Adipocyte (in vitro differentiated cells): Measurements from ENCODE around the gene HOXD10.
A peak's percentile ranks its signal among the peaks of the same experiment; 100 is the strongest.

ENCODE experiments used
- DNase-seq: peaks from one replicate; pipeline ENCODE4 v3.0.0-alpha.2; 2015; ENCODE audit warnings: low read depth
- H3K27me3 ChIP-seq: replicated peaks from 2 replicates; pipeline ENCODE4 v1.7.0; 2013; ENCODE audit warnings: mild to moderate bottlenecking, low read length, moderate library complexity; ENCODE audit not compliant: control insufficient read depth, insufficient read depth
- H3K36me3 ChIP-seq: 2 replicates; pipeline ENCODE4 v1.7.0; 2013; ENCODE audit warnings: low read length, mild to moderate bottlenecking, moderate library complexity; ENCODE audit not compliant: control insufficient read depth, insufficient read depth, severe bottlenecking
- H3K4me1 ChIP-seq: 2 replicates; pipeline ENCODE4 v1.7.0; 2013; ENCODE audit warnings: mild to moderate bottlenecking, low read length, moderate library complexity; ENCODE audit not compliant: control insufficient read depth, insufficient read depth
- H3K4me3 ChIP-seq: 2 replicates; pipeline ENCODE4 v1.7.0; 2013; ENCODE audit warnings: mild to moderate bottlenecking, low read length, moderate library complexity
- H3K9ac ChIP-seq: 2 replicates; pipeline ENCODE4 v1.7.0; 2013; ENCODE audit warnings: mild to moderate bottlenecking, low read length, moderate library complexity
- H3K9me3 ChIP-seq: 2 replicates; pipeline ENCODE4 v1.7.0; 2013; ENCODE audit warnings: mild to moderate bottlenecking, low read length, moderate library complexity; ENCODE audit not compliant: control insufficient read depth

Gene HOXD10

DNA sequence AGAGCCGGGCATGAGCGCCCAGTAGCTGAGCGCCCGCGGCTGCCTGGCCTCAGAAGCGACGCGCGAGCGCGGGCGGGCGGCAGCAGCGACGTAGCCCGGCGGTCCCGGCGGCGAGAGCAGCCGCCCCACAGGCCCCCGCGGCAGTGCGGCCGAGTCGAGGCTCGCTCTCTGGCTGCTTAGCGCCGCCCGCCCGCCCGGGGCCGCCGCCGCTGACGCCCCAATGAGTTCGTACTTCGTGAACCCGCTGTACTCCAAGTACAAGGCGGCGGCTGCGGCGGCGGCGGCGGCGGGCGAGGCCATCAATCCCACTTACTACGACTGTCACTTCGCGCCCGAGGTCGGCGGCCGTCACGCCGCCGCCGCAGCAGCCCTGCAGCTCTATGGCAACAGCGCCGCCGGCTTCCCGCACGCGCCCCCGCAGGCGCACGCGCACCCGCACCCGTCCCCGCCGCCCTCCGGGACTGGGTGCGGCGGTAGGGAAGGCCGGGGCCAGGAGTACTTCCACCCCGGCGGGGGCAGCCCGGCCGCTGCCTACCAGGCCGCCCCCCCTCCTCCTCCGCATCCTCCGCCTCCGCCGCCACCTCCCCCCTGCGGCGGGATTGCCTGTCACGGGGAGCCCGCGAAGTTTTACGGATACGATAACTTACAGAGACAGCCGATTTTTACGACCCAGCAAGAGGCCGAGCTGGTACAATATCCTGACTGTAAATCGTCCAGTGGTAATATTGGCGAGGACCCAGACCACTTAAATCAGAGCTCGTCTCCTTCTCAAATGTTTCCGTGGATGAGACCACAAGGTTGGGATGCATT is 13.8 kb downstream of the HOXD10 start:
- H3K27me3 ChIP-seq: no peaks in the 10 kb centered on the region
- no peaks in the 10 kb centered on the region for H3K36me3 ChIP-seq
- H3K4me1 ChIP-seq: peaks cover 30% of the 10 kb centered on the region
- no peaks in the 10 kb centered on the region for H3K9me3 ChIP-seq
- peak overlapping the region; percentile 91 for H3K4me3 ChIP-seq
- peak overlapping the region; percentile 92 for H3K9ac ChIP-seq
- DNase-seq: peak; percentile 45

DNA sequence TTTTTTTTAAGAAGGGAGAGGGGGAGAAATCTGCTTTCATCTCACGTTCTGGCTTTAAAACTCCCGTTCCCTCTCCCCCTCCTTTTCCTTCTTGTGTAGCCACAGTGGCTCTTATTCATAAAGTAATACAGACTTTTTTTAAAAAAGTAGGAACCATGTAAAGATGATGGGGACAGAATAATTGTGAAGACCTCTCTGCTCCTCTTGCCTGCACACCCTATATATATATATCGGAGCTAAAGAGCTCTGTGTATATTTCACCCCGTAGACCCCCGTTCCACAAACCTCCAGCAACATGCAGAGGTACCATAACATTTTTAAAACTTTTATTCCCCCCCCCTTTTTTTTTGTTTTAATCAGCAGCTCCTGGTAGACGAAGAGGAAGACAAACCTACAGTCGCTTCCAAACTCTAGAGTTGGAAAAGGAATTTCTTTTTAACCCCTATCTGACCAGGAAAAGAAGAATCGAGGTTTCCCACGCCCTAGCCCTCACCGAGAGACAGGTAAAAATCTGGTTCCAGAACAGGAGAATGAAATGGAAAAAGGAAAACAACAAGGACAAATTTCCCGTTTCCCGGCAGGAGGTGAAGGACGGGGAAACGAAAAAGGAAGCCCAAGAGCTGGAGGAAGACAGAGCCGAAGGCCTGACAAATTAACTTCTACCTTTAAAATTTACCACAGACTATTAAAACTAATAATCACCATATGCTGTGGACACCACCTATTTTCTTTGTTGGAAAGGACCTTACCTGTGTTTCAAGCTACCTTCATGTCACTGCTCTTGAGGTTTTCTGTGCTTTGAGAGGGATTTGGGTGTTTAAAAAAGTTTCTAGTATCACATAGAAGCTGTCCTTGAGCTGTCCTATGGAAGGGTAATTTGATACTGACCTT is 14.6 kb downstream of the HOXD10 start:
- H3K36me3 ChIP-seq: no peaks in the 10 kb centered on the region
- H3K4me1 ChIP-seq: peaks cover 35% of the 10 kb centered on the region
- no peaks in the 10 kb centered on the region for H3K27me3 ChIP-seq
- peak overlapping the region; percentile 92 for H3K9ac ChIP-seq
- H3K9me3 ChIP-seq: no peaks in the 10 kb centered on the region
- H3K4me3 ChIP-seq: peak overlapping the region; percentile 91
- DNase-seq: no peak

DNA sequence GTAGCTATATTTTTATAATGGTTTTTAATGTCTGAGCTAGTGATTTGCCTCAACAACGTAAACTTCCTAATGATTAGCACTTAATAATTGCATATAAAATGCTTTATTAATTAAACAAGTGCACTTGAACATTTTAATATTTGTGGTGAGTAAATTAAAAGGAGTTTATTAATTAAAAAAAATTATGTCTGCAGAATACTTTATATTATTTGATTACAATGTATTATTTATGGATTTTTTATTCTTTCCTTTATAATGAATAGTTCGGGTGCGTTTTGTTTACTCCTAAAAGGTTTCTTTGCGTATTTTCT is 15.2 kb downstream of the HOXD10 start:
- peak overlapping the region; percentile 91 for H3K4me3 ChIP-seq
- H3K4me1 ChIP-seq: peaks cover 35% of the 10 kb centered on the region
- peak overlapping the region; percentile 92 for H3K9ac ChIP-seq
- no peak for DNase-seq
- H3K9me3 ChIP-seq: no peaks in the 10 kb centered on the region
- no peaks in the 10 kb centered on the region for H3K36me3 ChIP-seq
- no peaks in the 10 kb centered on the region for H3K27me3 ChIP-seq

DNA sequence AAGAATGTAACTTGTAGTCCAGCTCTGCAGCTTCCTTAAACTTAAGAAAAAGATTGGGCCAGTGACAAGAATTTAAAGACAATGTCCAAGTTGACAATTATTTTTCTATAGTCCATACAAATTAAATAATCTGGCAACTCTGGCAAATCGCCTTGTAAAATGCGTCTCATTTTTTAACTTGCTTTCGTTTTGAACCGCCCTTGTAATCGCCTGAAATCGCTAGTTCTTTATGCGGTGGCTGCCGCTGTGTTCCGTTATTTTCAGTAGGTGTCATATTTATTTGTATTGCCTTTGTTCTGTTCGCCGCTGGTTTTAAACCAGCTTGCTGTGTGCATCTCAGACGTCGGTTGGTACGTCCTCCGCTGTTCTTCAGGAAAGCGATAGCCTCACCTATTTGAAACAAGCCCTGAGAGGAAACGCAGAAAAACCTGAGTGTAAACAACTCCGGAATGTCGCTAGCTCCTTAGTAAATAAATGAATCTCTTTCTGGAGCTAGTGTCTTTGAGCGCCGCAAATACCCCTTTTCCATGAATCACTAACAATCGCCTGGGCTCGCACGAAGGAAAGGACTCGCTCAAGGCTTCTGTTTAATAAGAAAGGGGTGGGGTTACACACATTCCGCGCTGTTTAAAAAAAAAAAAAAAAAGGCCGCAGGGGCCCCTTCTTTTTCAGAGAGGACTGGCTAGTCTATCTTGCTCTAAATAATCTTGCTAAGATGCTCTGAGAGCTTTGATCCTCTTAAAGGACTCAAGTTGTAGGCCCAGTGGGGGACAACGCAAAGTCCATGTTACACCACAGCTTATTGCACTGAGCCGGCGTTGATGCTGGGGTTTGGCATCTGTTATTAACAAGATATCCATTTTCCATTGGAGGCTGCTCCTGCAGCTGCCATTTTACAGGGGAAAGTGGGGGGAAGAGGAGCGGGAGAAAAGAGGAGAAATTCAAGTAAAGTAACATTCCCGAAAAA is 15.9 kb downstream of the HOXD10 start:
- H3K27me3 ChIP-seq: no peaks in the 10 kb centered on the region
- peak overlapping the region; percentile 92 for H3K9ac ChIP-seq
- DNase-seq: no peak
- peak overlapping the region; percentile 91 for H3K4me3 ChIP-seq
- H3K4me1 ChIP-seq: peaks cover 32% of the 10 kb centered on the region
- H3K9me3 ChIP-seq: no peaks in the 10 kb centered on the region
- H3K36me3 ChIP-seq: no peaks in the 10 kb centered on the region

DNA sequence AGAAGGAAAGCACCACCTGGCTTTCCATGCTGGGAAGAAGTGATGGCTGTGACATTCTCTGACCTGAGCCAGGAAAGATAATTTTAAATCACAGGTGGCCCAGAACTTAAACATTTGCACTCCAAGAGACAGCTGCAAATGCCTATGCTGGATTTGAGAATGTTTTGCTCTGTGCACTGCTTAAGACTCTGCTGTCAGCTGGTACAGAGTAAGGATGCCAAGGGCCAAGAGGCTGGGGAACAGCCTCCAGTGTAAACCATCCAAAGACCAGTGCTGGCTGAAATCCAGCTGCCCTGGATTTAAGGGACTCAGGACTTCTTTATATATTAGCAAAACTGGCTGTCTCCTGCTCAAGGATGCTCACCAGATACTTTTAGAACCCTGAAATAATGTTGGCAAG is 16.8 kb downstream of the HOXD10 start:
- H3K9ac ChIP-seq: peak overlapping the region; percentile 92
- DNase-seq: no peak
- peaks cover 31% of the 10 kb centered on the region for H3K4me1 ChIP-seq
- H3K36me3 ChIP-seq: no peaks in the 10 kb centered on the region
- no peaks in the 10 kb centered on the region for H3K27me3 ChIP-seq
- no peak overlapping the region for H3K4me3 ChIP-seq
- no peaks in the 10 kb centered on the region for H3K9me3 ChIP-seq

DNA sequence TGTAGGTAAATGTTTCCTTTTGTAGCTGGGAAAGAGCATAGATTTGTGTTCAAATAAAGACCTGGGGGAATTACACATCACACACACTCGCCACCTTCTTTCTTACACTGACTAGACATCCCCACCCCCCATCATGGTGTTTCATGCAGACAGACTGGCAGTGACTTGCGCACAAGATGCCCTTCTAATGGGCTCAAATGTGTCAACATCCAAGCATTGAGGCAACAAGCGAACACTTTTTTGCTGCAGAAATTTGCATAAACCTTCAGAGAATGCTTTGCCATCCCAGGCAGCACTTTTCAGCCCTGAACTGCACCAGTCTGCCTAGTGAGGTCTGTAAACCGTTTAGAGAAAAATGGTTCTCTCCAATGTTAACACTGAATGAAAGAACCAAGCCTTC is 17.5 kb downstream of the HOXD10 start:
- peaks cover 36% of the 10 kb centered on the region for H3K4me1 ChIP-seq
- H3K4me3 ChIP-seq: no peak overlapping the region
- no peaks in the 10 kb centered on the region for H3K27me3 ChIP-seq
- no peak for DNase-seq
- H3K9me3 ChIP-seq: no peaks in the 10 kb centered on the region
- H3K36me3 ChIP-seq: no peaks in the 10 kb centered on the region
- H3K9ac ChIP-seq: no peak overlapping the region

DNA sequence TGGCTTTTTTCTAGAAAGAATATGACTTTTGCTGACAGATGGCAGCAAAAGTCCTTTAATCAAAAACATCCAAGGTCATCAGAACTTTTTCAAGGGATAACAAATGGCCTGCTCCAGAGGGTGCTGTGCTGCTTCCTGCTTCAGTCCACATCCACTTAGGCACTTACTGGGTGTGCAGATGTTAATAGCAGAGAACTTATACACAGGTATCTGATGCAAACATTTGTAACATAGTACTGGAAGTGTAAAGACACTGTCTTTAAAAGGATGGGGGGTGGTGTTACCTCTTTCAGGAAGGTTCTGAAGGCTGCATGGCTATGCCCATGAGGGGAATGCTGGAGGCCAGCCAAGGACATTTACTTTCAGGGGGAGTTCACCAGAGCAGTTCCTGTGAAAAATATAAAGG is 18.5 kb downstream of the HOXD10 start:
- Histone ChIP-seq H3K36me3 (no peaks in the 10 kb centered on the region), H3K9me3 (no peaks in the 10 kb centered on the region), H3K9ac (peak overlapping the region; percentile 96), H3K4me1 (peaks cover 44% of the 10 kb centered on the region), H3K27me3 (no peaks in the 10 kb centered on the region), H3K4me3 (peak overlapping the region; percentile 86)
- no peak for DNase-seq

- H3K4me3 ChIP-seq: peak overlapping the region; percentile 86
- no peaks in the 10 kb centered on the region for H3K9me3 ChIP-seq
- no peaks in the 10 kb centered on the region for H3K27me3 ChIP-seq
- no peak for DNase-seq
- H3K4me1 ChIP-seq: peaks cover 48% of the 10 kb centered on the region
- H3K9ac ChIP-seq: peak overlapping the region; percentile 96
- H3K36me3 ChIP-seq: no peaks in the 10 kb centered on the region
Measured at GRCh38 chr2:176136374-176137251, 20.0 kb downstream of the HOXD10 start.

DNA sequence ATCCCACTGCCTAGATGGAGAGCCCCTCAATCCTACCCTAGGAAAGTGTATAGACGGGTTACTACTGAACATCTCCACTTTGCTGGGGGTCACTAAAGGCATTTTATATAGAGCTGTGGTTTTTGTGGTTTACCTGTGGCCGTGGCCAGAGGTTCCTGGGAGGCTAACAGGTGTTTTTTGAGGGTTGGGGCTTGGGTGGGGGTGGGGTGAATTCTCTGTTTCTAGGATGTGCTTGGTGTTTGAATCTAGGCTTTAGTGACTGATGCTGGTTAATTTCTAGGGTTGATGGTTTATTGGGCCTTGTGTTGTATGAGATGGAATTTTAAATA is 20.6 kb downstream of the HOXD10 start:
- H3K36me3 ChIP-seq: no peaks in the 10 kb centered on the region
- no peaks in the 10 kb centered on the region for H3K9me3 ChIP-seq
- peak overlapping the region; percentile 96 for H3K9ac ChIP-seq
- DNase-seq: no peak
- peaks cover 48% of the 10 kb centered on the region for H3K4me1 ChIP-seq
- peak overlapping the region; percentile 86 for H3K4me3 ChIP-seq
- no peaks in the 10 kb centered on the region for H3K27me3 ChIP-seq

DNA sequence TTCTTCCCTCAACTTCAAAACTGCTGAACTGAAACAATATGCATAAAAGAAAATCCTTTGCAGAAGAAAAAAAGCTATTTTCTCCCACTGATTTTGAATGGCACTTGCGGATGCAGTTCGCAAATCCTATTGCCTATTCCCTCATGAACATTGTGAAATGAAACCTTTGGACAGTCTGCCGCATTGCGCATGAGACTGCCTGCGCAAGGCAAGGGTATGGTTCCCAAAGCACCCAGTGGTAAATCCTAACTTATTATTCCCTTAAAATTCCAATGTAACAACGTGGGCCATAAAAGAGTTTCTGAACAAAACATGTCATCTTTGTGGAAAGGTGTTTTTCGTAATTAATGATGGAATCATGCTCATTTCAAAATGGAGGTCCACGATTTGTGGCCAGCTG is 21.3 kb downstream of the HOXD10 start:
- Histone ChIP-seq H3K27me3 (no peaks in the 10 kb centered on the region), H3K9ac (peak overlapping the region; percentile 96), H3K4me1 (peaks cover 48% of the 10 kb centered on the region), H3K4me3 (peak overlapping the region; percentile 86), H3K9me3 (no peaks in the 10 kb centered on the region), H3K36me3 (no peaks in the 10 kb centered on the region)
- DNase-seq: no peak
